HL-60 (cell line): ENCODE results near the gene PGM5.

Source experiments
- GABPA ChIP-seq: IDR thresholded peaks from 2 replicates; pipeline ENCODE4 v1.6.1; 2012; ENCODE audit warnings: low read depth
- POLR2AphosphoS5 ChIP-seq: IDR thresholded peaks from 2 replicates; pipeline ENCODE4 v1.6.1; 2012; ENCODE audit warnings: low read depth
- SPI1 ChIP-seq: IDR thresholded peaks from 2 replicates; pipeline ENCODE4 v1.6.1; 2012; ENCODE audit warnings: low read depth, mild to moderate bottlenecking, borderline replicate concordance
- TF ChIP-seq, protein P1 (sequence below): IDR thresholded peaks from one replicate; pipeline ENCODE4 v1.5.1; 2011; ENCODE audit warnings: low read length, control low read depth, inconsistent platforms; ENCODE audit not compliant: insufficient read depth
- TF ChIP-seq, protein P2 (sequence below): IDR thresholded peaks from 2 replicates; pipeline ENCODE4 v1.6.1; 2012; ENCODE audit warnings: low read depth; ENCODE audit not compliant: insufficient replicate concordance

DNA sequence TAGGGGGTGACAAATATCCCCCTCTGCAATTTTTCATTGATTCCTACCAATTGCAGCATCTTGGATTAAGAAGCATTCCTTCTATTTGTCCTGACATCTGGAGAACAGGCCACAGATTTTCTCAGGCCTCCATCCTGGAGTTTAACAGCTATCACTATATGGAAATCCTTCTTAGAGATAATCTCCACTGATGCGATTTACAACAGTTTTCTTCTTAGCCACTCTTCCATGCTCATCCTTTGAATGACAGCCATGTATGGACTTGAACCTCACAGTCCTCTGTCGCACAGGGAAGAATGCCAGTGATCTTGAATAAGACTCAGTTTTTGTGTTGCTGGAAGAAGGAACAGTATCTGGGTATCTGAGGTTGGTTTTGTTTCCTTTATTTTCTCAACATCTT, 73.2 kb downstream of the PGM5 start:
- TF ChIP-seq SPI1, result no peak
- TF ChIP-seq, protein P1, sequence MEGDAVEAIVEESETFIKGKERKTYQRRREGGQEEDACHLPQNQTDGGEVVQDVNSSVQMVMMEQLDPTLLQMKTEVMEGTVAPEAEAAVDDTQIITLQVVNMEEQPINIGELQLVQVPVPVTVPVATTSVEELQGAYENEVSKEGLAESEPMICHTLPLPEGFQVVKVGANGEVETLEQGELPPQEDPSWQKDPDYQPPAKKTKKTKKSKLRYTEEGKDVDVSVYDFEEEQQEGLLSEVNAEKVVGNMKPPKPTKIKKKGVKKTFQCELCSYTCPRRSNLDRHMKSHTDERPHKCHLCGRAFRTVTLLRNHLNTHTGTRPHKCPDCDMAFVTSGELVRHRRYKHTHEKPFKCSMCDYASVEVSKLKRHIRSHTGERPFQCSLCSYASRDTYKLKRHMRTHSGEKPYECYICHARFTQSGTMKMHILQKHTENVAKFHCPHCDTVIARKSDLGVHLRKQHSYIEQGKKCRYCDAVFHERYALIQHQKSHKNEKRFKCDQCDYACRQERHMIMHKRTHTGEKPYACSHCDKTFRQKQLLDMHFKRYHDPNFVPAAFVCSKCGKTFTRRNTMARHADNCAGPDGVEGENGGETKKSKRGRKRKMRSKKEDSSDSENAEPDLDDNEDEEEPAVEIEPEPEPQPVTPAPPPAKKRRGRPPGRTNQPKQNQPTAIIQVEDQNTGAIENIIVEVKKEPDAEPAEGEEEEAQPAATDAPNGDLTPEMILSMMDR, result no peak
- TF ChIP-seq POLR2AphosphoS5, result no peak
- TF ChIP-seq, protein P2, sequence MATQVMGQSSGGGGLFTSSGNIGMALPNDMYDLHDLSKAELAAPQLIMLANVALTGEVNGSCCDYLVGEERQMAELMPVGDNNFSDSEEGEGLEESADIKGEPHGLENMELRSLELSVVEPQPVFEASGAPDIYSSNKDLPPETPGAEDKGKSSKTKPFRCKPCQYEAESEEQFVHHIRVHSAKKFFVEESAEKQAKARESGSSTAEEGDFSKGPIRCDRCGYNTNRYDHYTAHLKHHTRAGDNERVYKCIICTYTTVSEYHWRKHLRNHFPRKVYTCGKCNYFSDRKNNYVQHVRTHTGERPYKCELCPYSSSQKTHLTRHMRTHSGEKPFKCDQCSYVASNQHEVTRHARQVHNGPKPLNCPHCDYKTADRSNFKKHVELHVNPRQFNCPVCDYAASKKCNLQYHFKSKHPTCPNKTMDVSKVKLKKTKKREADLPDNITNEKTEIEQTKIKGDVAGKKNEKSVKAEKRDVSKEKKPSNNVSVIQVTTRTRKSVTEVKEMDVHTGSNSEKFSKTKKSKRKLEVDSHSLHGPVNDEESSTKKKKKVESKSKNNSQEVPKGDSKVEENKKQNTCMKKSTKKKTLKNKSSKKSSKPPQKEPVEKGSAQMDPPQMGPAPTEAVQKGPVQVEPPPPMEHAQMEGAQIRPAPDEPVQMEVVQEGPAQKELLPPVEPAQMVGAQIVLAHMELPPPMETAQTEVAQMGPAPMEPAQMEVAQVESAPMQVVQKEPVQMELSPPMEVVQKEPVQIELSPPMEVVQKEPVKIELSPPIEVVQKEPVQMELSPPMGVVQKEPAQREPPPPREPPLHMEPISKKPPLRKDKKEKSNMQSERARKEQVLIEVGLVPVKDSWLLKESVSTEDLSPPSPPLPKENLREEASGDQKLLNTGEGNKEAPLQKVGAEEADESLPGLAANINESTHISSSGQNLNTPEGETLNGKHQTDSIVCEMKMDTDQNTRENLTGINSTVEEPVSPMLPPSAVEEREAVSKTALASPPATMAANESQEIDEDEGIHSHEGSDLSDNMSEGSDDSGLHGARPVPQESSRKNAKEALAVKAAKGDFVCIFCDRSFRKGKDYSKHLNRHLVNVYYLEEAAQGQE, result no peak
- TF ChIP-seq GABPA, result no peak
